GM20000 (cell line): ENCODE data around the gene LYSMD4.
A peak's percentile ranks its signal among the peaks of the same experiment; 100 is the strongest.
"Not testable (repeated sequence)": the region's sequence is repeated elsewhere in the genome, so short reads cannot be mapped to it uniquely, and the experiment has no call there.

ENCODE experiments used
- DNase-seq: peaks from one replicate; pipeline ENCODE4 v3.0.0; 2012; ENCODE audit warnings: low spot score
- TF ChIP-seq, protein P1 (sequence below): IDR thresholded peaks from 2 replicates; pipeline ENCODE4 v1.5.1; 2012; ENCODE audit warnings: mild to moderate bottlenecking, control low read depth; ENCODE audit errors: extremely low read depth, missing control alignments

Gene LYSMD4

DNA sequence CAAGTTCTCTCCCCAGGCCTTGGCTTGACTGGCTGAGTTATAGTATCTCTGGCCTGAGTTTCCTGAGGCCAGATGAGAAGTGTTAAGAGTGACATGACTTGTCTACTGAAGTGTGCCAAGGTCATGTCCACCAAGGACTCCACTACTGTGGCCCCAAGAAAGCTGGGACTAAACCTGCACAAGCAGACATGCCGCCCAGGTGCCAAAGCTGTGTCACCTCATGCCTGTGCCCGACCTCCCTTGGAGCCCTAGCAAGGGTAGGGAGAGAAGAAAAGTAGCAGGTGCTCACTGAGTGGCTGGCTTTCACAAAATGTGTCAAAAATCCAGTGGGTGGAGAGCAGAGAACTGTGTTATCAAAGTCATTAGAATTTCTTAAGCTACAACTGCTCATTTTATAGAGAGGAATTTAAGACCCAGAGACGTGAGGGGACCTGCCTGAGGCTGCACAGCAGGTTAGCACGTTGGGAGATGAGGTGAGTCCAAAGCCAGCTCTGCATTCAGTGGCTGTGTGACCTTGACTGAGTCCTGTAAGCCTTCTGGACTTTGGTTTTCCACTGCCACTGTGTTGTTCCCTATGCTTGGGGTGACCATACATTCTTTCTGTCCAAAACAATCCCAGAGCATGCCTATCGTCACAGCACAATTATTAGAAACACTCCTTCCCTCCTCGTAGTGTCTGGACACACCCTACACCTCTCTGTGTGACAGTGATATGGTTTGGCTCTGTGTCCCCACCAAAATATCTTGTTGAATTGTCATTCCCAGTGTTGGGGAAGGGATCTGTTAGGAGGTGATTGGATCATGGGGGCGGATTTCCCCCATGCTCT, 5.0 kb upstream of the LYSMD4 start:
- DNase-seq, result no peak
- TF ChIP-seq, protein P1, sequence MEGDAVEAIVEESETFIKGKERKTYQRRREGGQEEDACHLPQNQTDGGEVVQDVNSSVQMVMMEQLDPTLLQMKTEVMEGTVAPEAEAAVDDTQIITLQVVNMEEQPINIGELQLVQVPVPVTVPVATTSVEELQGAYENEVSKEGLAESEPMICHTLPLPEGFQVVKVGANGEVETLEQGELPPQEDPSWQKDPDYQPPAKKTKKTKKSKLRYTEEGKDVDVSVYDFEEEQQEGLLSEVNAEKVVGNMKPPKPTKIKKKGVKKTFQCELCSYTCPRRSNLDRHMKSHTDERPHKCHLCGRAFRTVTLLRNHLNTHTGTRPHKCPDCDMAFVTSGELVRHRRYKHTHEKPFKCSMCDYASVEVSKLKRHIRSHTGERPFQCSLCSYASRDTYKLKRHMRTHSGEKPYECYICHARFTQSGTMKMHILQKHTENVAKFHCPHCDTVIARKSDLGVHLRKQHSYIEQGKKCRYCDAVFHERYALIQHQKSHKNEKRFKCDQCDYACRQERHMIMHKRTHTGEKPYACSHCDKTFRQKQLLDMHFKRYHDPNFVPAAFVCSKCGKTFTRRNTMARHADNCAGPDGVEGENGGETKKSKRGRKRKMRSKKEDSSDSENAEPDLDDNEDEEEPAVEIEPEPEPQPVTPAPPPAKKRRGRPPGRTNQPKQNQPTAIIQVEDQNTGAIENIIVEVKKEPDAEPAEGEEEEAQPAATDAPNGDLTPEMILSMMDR, result no peak

DNA sequence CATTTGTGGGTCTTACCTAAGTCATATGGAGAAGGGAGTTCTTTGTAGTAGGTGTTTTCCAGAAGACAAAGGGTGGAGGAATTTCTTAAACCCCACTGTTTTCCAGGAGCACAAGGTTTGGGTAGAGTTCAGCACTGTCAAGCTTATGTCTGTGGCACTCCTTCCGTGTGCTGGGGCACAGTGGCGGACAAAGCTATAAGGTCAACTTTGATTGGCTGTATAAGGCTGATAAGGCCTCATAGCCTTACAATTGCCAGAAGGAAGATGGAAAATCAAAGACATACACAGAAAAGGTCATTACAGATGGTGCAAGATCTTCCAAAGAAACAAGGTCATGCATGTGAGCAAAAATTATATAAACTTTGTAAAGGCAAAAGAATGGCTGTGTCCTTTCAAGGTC, 3.5 kb upstream of the LYSMD4 start:
- DNase-seq, result no peak
- TF ChIP-seq, protein P1, result no peak

DNA sequence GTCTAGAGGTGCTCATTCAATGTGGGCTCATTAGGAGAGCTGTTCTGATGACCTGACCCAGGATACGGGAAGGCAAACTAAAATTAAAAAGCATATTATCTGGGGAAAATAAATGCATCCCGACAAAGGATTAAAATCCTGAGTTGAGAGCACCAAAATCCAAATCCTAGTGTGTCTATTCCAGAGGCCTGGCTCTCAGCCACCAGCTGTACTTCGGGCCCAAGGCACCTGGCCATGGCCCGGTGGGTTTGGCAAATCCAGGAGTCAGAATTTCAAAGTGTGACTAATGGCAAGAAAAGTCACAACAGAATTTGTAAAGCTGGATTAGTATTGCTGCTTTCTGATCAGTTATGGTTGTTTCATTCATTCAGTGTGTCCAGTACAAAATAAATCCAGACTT, 2.6 kb upstream of the LYSMD4 start:
- DNase-seq, result no peak

DNA sequence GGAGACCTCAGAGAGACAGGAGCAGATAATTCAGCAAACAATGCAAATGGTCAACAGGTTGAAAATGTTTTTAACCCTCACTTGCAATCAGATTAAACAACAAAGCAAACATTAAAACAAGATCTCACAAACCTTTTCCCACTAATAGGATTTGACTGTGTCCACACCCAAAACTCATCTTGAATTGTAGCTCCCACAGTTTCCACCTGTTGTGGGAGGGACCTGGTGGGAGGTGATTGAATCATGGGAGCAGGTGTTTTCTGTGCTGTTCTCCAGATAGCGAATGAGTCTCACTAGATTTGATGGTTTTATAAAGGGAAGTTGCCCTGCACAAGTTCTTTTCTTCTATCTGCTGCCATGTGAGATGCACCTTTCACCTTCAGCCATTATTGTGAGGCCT, 1.3 kb upstream of the LYSMD4 start:
- DNase-seq, result no peak
- TF ChIP-seq, protein P1, result no peak

More for the DNA sequence above, 2.6 kb upstream of the LYSMD4 start:
- TF ChIP-seq, protein P1, result no peak

DNA sequence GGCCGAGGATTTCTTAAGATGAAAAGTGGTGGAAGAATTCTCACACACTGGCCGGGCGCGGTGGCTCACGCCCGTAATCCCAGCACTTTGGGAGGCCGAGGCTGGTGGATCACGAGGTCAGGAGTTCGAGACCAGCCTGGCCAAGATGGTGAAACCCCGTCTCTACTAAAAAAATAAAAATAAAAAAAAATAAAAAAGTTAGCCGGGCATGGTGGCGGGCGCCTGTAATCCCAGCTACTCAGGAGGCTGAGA, 729 bp upstream of the LYSMD4 start:
- DNase-seq, result not testable (repeated sequence)

DNA sequence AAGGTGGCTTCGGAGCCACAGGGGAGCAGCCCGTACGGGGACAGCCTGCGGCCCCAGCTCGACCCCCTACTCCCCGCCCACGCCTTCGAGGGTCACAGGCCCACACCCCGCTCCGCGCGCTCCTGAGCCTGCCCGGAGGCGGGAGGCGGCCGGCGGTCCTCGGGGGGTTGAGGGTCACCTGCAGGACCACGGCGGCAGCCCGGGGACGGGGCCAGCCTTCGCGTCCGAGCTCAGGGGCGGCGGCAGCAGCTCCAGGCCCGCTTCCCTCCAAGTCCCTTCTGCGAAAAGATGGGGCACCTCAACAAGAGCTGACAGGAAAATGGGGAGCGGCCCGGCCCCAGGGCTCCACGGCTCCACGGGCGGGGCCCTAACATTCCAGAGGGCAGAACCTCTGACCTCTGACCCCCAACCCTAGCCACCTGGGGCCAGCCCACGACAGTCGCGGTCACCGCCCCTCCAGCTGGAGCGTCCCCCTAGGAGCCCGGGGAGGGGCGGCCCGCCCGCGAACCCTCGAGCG, 428 bp downstream of the LYSMD4 start:
- TF ChIP-seq, protein P1, result no peak
- DNase-seq, result peak; percentile 42

DNA sequence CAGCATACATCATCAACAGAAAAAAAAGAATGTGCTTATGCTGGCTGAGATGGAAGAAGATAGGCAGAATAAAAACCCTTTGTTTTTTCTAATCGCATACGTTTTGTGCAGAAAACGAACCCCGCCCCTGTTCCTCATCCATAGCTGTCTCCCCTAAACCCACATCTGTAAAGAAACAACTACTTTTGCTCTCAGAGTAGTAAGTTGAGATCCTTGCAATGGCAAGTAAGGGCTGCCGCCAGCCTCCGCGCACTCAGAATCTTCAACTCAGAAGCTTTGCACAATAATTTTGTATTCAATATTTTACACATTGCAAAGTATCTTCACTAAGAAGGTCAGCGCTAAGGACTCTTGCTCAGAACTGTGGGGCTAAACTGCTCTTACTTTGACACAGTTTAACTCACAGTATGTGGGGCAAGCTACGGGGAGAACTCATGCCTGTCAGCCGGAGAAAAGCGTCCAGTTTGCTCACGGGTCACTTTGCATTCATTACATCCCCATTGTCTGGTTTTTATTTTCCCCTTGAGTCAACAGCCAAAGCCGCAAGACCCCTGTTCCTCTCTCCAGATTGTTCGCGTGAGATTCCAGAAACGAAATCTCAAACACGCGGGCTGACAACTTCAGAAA, 1.0 kb downstream of the LYSMD4 start:
- no peak for DNase-seq
- TF ChIP-seq, protein P1, result no peak
